SK-N-SH treated with all-trans-retinoic acid at 6 μM for 48 hours (cell line): ENCODE measurements around the gene CKAP2.

Experiments used
- CSDC2 ChIP-seq: fragments of 250-450 bp; sonication (Bioruptor Pico); IDR thresholded peaks from 2 replicates; pipeline ENCODE4 v1.5.0; 2020; ENCODE audit warnings: mild to moderate bottlenecking, moderate library complexity
- ESRRG ChIP-seq: fragments of 250-450 bp; sonication (Bioruptor Pico); IDR thresholded peaks from 2 replicates; pipeline ENCODE4 v1.6.1; 2021; ENCODE audit warnings: mild to moderate bottlenecking
- ISL1 ChIP-seq: fragments of 250-450 bp; sonication (Bioruptor Pico); IDR thresholded peaks from 2 replicates; pipeline ENCODE4 v2.1.2; 2022; ENCODE audit warnings: mild to moderate bottlenecking, moderate library complexity
- SNAI2 ChIP-seq: fragments of 250-450 bp; sonication (Bioruptor Pico); IDR thresholded peaks from 2 replicates; pipeline ENCODE4 v1.5.0; 2020; ENCODE audit warnings: mild to moderate bottlenecking, moderate library complexity
- TCF4 ChIP-seq: fragments of 250-450 bp; sonication (Bioruptor Pico); IDR thresholded peaks from 2 replicates; pipeline ENCODE4 v1.8.0; 2021; ENCODE audit warnings: mild to moderate bottlenecking, moderate library complexity, borderline replicate concordance
- TOX ChIP-seq: fragments of 250-450 bp; sonication (Bioruptor Pico); IDR thresholded peaks from 2 replicates; pipeline ENCODE4 v1.8.0; 2021; ENCODE audit warnings: mild to moderate bottlenecking, moderate library complexity, borderline replicate concordance
- ZC3H10 ChIP-seq: fragments of 250-450 bp; sonication (Bioruptor Pico); IDR thresholded peaks from 2 replicates; pipeline ENCODE4 v1.5.1; 2021; ENCODE audit warnings: mild to moderate bottlenecking, moderate library complexity
- ZFP3 ChIP-seq: fragments of 250-450 bp; sonication (Bioruptor Pico); IDR thresholded peaks from 2 replicates; pipeline ENCODE4 v1.5.0; 2020; ENCODE audit warnings: mild to moderate bottlenecking, moderate library complexity
- ZFP30 ChIP-seq: fragments of 450-650 bp; formaldehyde crosslinking; IDR thresholded peaks from 2 replicates; pipeline ENCODE4 v1.5.0; 2022; ENCODE audit warnings: mild to moderate bottlenecking, moderate library complexity
- TF ChIP-seq, protein P1 (sequence below): fragments of 250-450 bp; sonication (Bioruptor Pico); IDR thresholded peaks from 2 replicates; pipeline ENCODE4 v1.8.0; 2020; ENCODE audit warnings: mild to moderate bottlenecking, moderate library complexity, borderline replicate concordance
- TF ChIP-seq, protein P2 (sequence below): fragments of 250-450 bp; sonication (Bioruptor Pico); IDR thresholded peaks from 2 replicates; pipeline ENCODE4 v1.5.1; 2020; ENCODE audit warnings: low read depth, mild to moderate bottlenecking, moderate library complexity

DNA sequence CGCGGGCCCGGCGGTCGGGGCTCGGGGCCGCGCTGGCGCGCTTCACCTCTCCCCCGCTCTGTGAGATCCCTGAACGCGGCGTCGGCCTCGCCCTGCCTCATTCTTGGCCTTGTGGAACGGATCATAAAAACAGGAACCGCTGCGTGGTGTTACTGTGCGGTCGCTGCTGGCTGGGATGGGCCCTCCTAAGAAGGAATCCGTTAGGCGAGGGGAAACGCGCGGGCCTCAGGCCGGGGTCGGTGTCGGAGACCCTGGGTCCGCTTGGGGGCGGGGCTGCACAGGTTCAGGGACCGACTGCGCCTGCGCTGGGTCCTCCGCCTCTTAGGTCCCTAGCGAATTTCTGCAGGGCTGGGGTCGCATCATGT is 381 bp downstream of the CKAP2 start:
- TF ChIP-seq, protein P1, sequence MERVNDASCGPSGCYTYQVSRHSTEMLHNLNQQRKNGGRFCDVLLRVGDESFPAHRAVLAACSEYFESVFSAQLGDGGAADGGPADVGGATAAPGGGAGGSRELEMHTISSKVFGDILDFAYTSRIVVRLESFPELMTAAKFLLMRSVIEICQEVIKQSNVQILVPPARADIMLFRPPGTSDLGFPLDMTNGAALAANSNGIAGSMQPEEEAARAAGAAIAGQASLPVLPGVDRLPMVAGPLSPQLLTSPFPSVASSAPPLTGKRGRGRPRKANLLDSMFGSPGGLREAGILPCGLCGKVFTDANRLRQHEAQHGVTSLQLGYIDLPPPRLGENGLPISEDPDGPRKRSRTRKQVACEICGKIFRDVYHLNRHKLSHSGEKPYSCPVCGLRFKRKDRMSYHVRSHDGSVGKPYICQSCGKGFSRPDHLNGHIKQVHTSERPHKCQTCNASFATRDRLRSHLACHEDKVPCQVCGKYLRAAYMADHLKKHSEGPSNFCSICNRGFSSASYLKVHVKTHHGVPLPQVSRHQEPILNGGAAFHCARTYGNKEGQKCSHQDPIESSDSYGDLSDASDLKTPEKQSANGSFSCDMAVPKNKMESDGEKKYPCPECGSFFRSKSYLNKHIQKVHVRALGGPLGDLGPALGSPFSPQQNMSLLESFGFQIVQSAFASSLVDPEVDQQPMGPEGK (CRISPR knock-in tag), result no peak
- TF ChIP-seq TOX (CRISPR knock-in tag) (no peak), ZC3H10 (CRISPR knock-in tag) (no peak), SNAI2 (no peak), ESRRG (no peak), ZFP3 (no peak), ZFP30 (CRISPR knock-in tag) (no peak), CSDC2 (CRISPR knock-in tag) (no peak), ISL1 (CRISPR knock-in tag) (no peak), TCF4 (CRISPR knock-in tag) (no peak)
- TF ChIP-seq, protein P2, sequence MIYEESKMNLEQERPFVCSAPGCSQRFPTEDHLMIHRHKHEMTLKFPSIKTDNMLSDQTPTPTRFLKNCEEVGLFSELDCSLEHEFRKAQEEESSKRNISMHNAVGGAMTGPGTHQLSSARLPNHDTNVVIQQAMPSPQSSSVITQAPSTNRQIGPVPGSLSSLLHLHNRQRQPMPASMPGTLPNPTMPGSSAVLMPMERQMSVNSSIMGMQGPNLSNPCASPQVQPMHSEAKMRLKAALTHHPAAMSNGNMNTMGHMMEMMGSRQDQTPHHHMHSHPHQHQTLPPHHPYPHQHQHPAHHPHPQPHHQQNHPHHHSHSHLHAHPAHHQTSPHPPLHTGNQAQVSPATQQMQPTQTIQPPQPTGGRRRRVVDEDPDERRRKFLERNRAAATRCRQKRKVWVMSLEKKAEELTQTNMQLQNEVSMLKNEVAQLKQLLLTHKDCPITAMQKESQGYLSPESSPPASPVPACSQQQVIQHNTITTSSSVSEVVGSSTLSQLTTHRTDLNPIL (CRISPR knock-in tag), result no peak
